Activated CD8-positive, alpha-beta T cell treated with anti-CD3 and anti-CD28 coated beads for 36 hours (primary cell): ENCODE results near the gene KLK2. TPM values are rescaled to one million over a fixed set of nuclear protein-coding genes. Genes with fewer than 3 reads are reported as not detected.

ENCODE experiments used
- ATAC-seq: fragments of 200-7000 bp; cut with Tn5 transposase; one replicate; pipeline ENCODE4 v1.10.0; 2021; ENCODE audit warnings: mild to moderate bottlenecking, moderate library complexity
- CTCF ChIA-PET: fragments of 350-600 bp; sonication (Branson Sonifier 250); formaldehyde crosslinking; loops from one replicate; lab custom pipeline; 2021; ENCODE audit warnings: antibody characterized with exemption; lab: Charles Lee
- POLR2A ChIA-PET: fragments of 350-600 bp; sonication (Branson Sonifier 250); formaldehyde crosslinking; loops from one replicate; lab custom pipeline; 2021; ENCODE audit warnings: antibody characterized with exemption; lab: Charles Lee
- DNase-seq: peaks from one replicate; pipeline ENCODE4 v3.0.0-alpha.2; 2020
- H3K27ac Mint-ChIP-seq: one replicate; pipeline ENCODE4 v1.8.0; 2021; ENCODE audit warnings: mild to moderate bottlenecking, mixed read lengths
- H3K27me3 Mint-ChIP-seq: one replicate; pipeline ENCODE4 v1.8.0; 2021; ENCODE audit warnings: mixed read lengths
- H3K36me3 Mint-ChIP-seq: one replicate; pipeline ENCODE4 v1.8.0; 2021; ENCODE audit warnings: low read depth, mixed read lengths
- H3K4me1 Mint-ChIP-seq: one replicate; pipeline ENCODE4 v1.8.0; 2021; ENCODE audit warnings: low read depth, mixed read lengths
- H3K4me3 Mint-ChIP-seq: one replicate; pipeline ENCODE4 v1.8.0; 2021; ENCODE audit warnings: mild to moderate bottlenecking, moderate library complexity, mixed read lengths
- H3K9me3 Mint-ChIP-seq: one replicate; pipeline ENCODE4 v1.8.0; 2021; ENCODE audit warnings: mixed read lengths
- CTCF ChIP-seq: fragments of 200-600 bp; IDR thresholded peaks from one replicate; pipeline ENCODE4 v1.8.0; 2022; ENCODE audit warnings: antibody characterized with exemption, mild to moderate bottlenecking
- intact Hi-C: fragments of 100-400 bp; cut with micrococcal nuclease; formaldehyde crosslinking; loops from one replicate; pipeline ENCODE4 v1.10.0; 2022
- total RNA-seq, 2 experiments: library from RNA; stranded (reverse); gene quantifications; one replicate each; pipeline ENCODE4 v1.2.3, GENCODE V29; 2021

Gene KLK2
- total RNA-seq: under 1 TPM; 0.51 to 0.90 TPM

- no peak for ATAC-seq
- ChIA-PET CTCF (no interaction called here), POLR2A (no interaction called here)
- intact Hi-C loops: no loop called here
- Mint-ChIP-seq H3K27ac (no peak within 1 kb of the TSS), H3K36me3 (no peaks in the 10 kb centered on the region), H3K9me3 (no peaks in the 10 kb centered on the region), H3K4me3 (no peak within 1 kb of the TSS), H3K4me1 (no peaks in the 10 kb centered on the region), H3K27me3 (peaks cover 15% of the 10 kb centered on the region)
- TF ChIP-seq CTCF: no peak
- DNase-seq: no peak
Measured at GRCh38 chr19:50873056-50873455, at the start of gene KLK2. Gene KLK2, plus strand, starts transcription at chr19:50873439. Its CDS starts 35 bp downstream, at chr19:50873474.

- ChIA-PET POLR2A (interaction anchor here (1.5 kb wide), 1 partner anchor 29 kb away, joined by 3 read pairs; no protein-coding TSS in a partner anchor), CTCF (no interaction called here)
- intact Hi-C loops: no loop called here
- Mint-ChIP-seq H3K9me3 (no peaks in the 10 kb centered on the region), H3K4me1 (no peaks in the 10 kb centered on the region), H3K36me3 (no peaks in the 10 kb centered on the region), H3K27ac (no peak overlapping the region), H3K4me3 (no peak overlapping the region), H3K27me3 (peaks cover 36% of the 10 kb centered on the region)
- no peak for DNase-seq
- no peak for ATAC-seq
- no peak for TF ChIP-seq CTCF
Measured at GRCh38 chr19:50826492-50827240, 46.6 kb upstream of the KLK2 start.

GRCh38 chr19:50827476-50827875, 45.8 kb upstream of the KLK2 start:
- ATAC-seq (no peak), DNase-seq (no peak)
- Mint-ChIP-seq H3K4me1 (no peaks in the 10 kb centered on the region), H3K27ac (no peak overlapping the region), H3K9me3 (no peaks in the 10 kb centered on the region), H3K36me3 (no peaks in the 10 kb centered on the region), H3K4me3 (no peak overlapping the region), H3K27me3 (peaks cover 28% of the 10 kb centered on the region)
- POLR2A ChIA-PET: interaction anchor here (1.5 kb wide), 1 partner anchor 30 kb away, joined by 3 read pairs; no protein-coding TSS in a partner anchor
- CTCF ChIA-PET: no interaction called here
- no peak for TF ChIP-seq CTCF
- intact Hi-C loops: no loop called here

- intact Hi-C loops: no loop called here
- no peak for TF ChIP-seq CTCF
- Mint-ChIP-seq H3K27me3 (peaks cover 32% of the 10 kb centered on the region), H3K4me1 (no peaks in the 10 kb centered on the region), H3K9me3 (no peaks in the 10 kb centered on the region), H3K27ac (no peak overlapping the region), H3K4me3 (no peak overlapping the region), H3K36me3 (no peaks in the 10 kb centered on the region)
- POLR2A ChIA-PET: interaction anchor here (0.7 to 1.2 kb wide), 2 partner anchors 22 to 34 kb away, joined by 3 read pairs; no protein-coding TSS in a partner anchor
- DNase-seq (no peak), ATAC-seq (no peak)
- CTCF ChIA-PET: no interaction called here
Measured at GRCh38 chr19:50829801-50830200, 43.4 kb upstream of the KLK2 start.
